K562 (cell line): ENCODE results near the gene XRCC3. TPM values are rescaled to one million over a fixed set of nuclear protein-coding genes. Genes with fewer than 3 reads are reported as not detected.

Source experiments
- CCAR2 ChIP-seq: fragments of 200-400 bp; formaldehyde crosslinking; IDR thresholded peaks from 2 replicates; pipeline ENCODE4 v1.6.1; 2017; ENCODE audit warnings: mild to moderate bottlenecking, low read depth, low read length
- FUS ChIP-seq: fragments of 200-400 bp; formaldehyde crosslinking; optimal IDR thresholded peaks from 2 replicates; pipeline ENCODE3; 2017; ENCODE audit warnings: low read depth, low read length
- HNRNPH1 ChIP-seq: fragments of 200-400 bp; formaldehyde crosslinking; optimal IDR thresholded peaks from 2 replicates; pipeline ENCODE3; 2017; ENCODE audit warnings: low read depth, mild to moderate bottlenecking, low read length, moderate library complexity
- KLF6 ChIP-seq: fragments of 250-450 bp; sonication (Bioruptor Pico); IDR thresholded peaks from 2 replicates; pipeline ENCODE4 v1.4.0; 2020; ENCODE audit warnings: mild to moderate bottlenecking, moderate library complexity, borderline replicate concordance
- MCM7 ChIP-seq, 2 experiments: fragments of 450-650 bp; IDR thresholded peaks; 2 replicates each; pipeline ENCODE4 v1.6.1; 2016 to 2018
- NCOA1 ChIP-seq: fragments of 450-650 bp; IDR thresholded peaks from 2 replicates; pipeline ENCODE4 v1.6.1; 2016; ENCODE audit warnings: low read depth
- NFIC ChIP-seq: fragments of 450-650 bp; IDR thresholded peaks from 2 replicates; pipeline ENCODE4 v1.6.1; 2017; ENCODE audit warnings: mild to moderate bottlenecking, inconsistent platforms
- POLR3A ChIP-seq: IDR thresholded peaks from 2 replicates; pipeline ENCODE4 v1.6.1; 2011; ENCODE audit warnings: borderline replicate concordance, mild to moderate bottlenecking, moderate library complexity; ENCODE audit not compliant: insufficient read length, insufficient read depth; ENCODE audit errors: extremely low read depth
- RBM17 ChIP-seq: fragments of 200-400 bp; formaldehyde crosslinking; IDR thresholded peaks from 2 replicates; pipeline ENCODE4 v1.6.1; 2017; ENCODE audit warnings: low read depth, mild to moderate bottlenecking, low read length, borderline replicate concordance
- TCF3 ChIP-seq: sonication (generic); formaldehyde crosslinking; IDR thresholded peaks from 2 replicates; pipeline ENCODE4 v1.4.0; 2020; ENCODE audit warnings: mild to moderate bottlenecking, missing genetic modification reagents
- TCF7 ChIP-seq: sonication (generic); IDR thresholded peaks from 2 replicates; pipeline ENCODE4 v1.6.1; 2016; ENCODE audit warnings: antibody characterized with exemption, borderline replicate concordance
- ZNF778 ChIP-seq: fragments of 450-650 bp; formaldehyde crosslinking; IDR thresholded peaks from 2 replicates; pipeline ENCODE4 v1.4.0; 2020; ENCODE audit warnings: mild to moderate bottlenecking, moderate library complexity
- polyA plus RNA-seq, 8 experiments: library from polyadenylated mRNA; depleted of rRNA in 4 of 8; stranded (reverse) in 5 of 8; unstranded in 3 of 8; fragments of >200 nt; fragmentation: Nextera tagmentation in 2 of 8; fragmentation: Illumina TruSeq in 1 of 8; extraction: Ambion mirVana in 2 of 8; extraction: Trizol in 1 of 8; gene quantifications; 2 replicates each; pipeline versions ENCODE4 v1.2.1 to v1.2.3, GENCODE V29; 2011 to 2014; ENCODE audit warnings: inconsistent platforms in 1 of 8, missing spikeins in 1 of 8
- total RNA-seq, 7 experiments: library from RNA; depleted of rRNA in 6 of 7; stranded (reverse); fragments of >200 nt in 6 of 7; fragmentation: Illumina TruSeq in 2 of 7; extraction: Trizol in 2 of 7; gene quantifications; 2 replicates each; pipeline versions ENCODE4 v1.2.1 to v1.2.3, GENCODE V29; 2011 to 2021; ENCODE audit warnings: low replicate concordance in 1 of 7
- TF ChIP-seq, protein P1 (sequence below): fragments of 150-350 bp; conservative IDR thresholded peaks from 2 replicates; pipeline ENCODE4 v1.6.1; 2014; ENCODE audit warnings: low read length
- TF ChIP-seq, protein P2 (sequence below): sonication (generic); formaldehyde crosslinking; IDR thresholded peaks from 2 replicates; pipeline ENCODE4 v1.8.1; 2023; ENCODE audit warnings: missing genetic modification reagents, mild to moderate bottlenecking, borderline replicate concordance
- TF ChIP-seq, protein P3 (sequence below): sonication (generic); formaldehyde crosslinking; IDR thresholded peaks from 2 replicates; pipeline ENCODE4 v1.9.0; 2022; ENCODE audit warnings: mild to moderate bottlenecking, missing genetic modification reagents
- TF ChIP-seq, protein P4 (sequence below), 2 experiments: fragments of 450-650 bp; conservative IDR thresholded peaks; 2 replicates each; pipeline ENCODE4 v1.6.1; 2017; ENCODE audit warnings: mild to moderate bottlenecking in 2 of 2, moderate library complexity in 2 of 2
- TF ChIP-seq, protein P5 (sequence below): sonication (generic); IDR thresholded peaks from 2 replicates; pipeline ENCODE4 v1.6.1; 2016

The XRCC3 gene
- total and polyA plus RNA-seq, 9 of the 15 experiments (the other 6 are each of a cell fraction or from before 2014, with no cell fraction given), result 0.34 to 59.3 (median 30.3) TPM

DNA sequence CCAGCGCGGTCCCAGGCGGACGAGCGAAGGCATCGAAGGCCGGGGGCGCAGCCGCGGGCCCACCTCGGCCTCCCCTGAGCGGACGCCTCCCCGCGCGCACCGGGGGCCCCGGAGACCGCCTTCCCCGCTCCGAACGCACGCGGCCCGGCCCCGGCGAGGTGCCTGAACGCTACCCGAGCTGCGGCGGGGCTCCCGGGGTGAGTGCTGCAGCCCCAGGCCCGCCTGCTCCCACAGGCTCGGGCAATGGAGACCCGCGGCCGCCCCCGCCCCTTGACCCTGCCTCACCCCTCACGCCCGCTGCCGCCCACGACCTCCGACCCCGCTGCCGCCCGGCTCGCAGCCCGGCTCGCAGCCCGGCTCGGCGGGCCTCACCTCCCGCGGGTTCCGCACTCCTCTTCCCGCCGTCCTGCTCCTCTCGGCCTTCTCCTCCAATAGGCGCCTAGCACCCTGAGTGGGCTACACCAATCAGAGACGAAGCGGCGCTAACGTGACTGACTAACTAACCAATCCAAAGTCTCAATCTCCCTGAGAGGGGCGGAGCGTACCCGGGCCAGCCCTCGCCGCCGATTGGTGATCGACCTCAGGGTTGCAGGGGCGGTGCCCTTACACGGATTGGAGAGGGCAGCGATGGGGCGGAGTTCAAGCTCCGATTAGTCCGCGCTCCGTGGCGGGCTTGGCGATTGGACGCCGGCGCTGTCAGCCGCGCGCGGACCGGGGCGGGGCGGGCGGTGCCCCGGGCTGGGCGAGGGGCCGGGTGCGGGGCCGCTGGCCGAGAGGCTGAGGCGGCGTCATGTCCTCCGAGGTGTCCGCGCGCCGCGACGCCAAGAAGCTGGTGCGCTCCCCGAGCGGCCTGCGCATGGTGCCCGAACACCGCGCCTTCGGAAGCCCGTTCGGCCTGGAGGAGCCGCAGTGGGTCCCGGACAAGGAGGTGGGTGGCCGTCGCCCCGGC, at the start of gene XRCC3, which contains the start of gene ZFYVE21 (continued):
- no peak for TF ChIP-seq FUS
- TF ChIP-seq, protein P1, sequence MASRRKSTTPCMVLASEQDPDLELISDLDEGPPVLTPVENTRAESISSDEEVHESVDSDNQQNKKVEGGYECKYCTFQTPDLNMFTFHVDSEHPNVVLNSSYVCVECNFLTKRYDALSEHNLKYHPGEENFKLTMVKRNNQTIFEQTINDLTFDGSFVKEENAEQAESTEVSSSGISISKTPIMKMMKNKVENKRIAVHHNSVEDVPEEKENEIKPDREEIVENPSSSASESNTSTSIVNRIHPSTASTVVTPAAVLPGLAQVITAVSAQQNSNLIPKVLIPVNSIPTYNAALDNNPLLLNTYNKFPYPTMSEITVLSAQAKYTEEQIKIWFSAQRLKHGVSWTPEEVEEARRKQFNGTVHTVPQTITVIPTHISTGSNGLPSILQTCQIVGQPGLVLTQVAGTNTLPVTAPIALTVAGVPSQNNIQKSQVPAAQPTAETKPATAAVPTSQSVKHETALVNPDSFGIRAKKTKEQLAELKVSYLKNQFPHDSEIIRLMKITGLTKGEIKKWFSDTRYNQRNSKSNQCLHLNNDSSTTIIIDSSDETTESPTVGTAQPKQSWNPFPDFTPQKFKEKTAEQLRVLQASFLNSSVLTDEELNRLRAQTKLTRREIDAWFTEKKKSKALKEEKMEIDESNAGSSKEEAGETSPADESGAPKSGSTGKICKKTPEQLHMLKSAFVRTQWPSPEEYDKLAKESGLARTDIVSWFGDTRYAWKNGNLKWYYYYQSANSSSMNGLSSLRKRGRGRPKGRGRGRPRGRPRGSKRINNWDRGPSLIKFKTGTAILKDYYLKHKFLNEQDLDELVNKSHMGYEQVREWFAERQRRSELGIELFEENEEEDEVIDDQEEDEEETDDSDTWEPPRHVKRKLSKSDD, result no peak
- no peak for TF ChIP-seq MCM7 (IDR thresholded peaks at IDR 0.05)
- TF ChIP-seq HNRNPH1, result no peak
- TF ChIP-seq, protein P2, sequence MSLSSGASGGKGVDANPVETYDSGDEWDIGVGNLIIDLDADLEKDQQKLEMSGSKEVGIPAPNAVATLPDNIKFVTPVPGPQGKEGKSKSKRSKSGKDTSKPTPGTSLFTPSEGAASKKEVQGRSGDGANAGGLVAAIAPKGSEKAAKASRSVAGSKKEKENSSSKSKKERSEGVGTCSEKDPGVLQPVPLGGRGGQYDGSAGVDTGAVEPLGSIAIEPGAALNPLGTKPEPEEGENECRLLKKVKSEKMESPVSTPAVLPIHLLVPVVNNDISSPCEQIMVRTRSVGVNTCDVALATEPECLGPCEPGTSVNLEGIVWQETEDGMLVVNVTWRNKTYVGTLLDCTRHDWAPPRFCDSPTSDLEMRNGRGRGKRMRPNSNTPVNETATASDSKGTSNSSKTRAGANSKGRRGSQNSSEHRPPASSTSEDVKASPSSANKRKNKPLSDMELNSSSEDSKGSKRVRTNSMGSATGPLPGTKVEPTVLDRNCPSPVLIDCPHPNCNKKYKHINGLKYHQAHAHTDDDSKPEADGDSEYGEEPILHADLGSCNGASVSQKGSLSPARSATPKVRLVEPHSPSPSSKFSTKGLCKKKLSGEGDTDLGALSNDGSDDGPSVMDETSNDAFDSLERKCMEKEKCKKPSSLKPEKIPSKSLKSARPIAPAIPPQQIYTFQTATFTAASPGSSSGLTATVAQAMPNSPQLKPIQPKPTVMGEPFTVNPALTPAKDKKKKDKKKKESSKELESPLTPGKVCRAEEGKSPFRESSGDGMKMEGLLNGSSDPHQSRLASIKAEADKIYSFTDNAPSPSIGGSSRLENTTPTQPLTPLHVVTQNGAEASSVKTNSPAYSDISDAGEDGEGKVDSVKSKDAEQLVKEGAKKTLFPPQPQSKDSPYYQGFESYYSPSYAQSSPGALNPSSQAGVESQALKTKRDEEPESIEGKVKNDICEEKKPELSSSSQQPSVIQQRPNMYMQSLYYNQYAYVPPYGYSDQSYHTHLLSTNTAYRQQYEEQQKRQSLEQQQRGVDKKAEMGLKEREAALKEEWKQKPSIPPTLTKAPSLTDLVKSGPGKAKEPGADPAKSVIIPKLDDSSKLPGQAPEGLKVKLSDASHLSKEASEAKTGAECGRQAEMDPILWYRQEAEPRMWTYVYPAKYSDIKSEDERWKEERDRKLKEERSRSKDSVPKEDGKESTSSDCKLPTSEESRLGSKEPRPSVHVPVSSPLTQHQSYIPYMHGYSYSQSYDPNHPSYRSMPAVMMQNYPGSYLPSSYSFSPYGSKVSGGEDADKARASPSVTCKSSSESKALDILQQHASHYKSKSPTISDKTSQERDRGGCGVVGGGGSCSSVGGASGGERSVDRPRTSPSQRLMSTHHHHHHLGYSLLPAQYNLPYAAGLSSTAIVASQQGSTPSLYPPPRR (CRISPR knock-in tag), result no peak; the same call in 1 of the 2 replicates
- TF ChIP-seq, protein P3, sequence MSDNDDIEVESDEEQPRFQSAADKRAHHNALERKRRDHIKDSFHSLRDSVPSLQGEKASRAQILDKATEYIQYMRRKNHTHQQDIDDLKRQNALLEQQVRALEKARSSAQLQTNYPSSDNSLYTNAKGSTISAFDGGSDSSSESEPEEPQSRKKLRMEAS, result peak; percentile 32
- no peak for TF ChIP-seq TCF7
- no peak for TF ChIP-seq NFIC
- no peak for TF ChIP-seq ZNF778 (CRISPR knock-in tag)
- no peak for TF ChIP-seq POLR3A
- no peak for TF ChIP-seq TCF3 (CRISPR knock-in tag)
- TF ChIP-seq, protein P4, sequence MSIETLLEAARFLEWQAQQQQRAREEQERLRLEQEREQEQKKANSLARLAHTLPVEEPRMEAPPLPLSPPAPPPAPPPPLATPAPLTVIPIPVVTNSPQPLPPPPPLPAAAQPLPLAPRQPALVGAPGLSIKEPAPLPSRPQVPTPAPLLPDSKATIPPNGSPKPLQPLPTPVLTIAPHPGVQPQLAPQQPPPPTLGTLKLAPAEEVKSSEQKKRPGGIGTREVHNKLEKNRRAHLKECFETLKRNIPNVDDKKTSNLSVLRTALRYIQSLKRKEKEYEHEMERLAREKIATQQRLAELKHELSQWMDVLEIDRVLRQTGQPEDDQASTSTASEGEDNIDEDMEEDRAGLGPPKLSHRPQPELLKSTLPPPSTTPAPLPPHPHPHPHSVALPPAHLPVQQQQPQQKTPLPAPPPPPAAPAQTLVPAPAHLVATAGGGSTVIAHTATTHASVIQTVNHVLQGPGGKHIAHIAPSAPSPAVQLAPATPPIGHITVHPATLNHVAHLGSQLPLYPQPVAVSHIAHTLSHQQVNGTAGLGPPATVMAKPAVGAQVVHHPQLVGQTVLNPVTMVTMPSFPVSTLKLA (conservative IDR thresholded peaks at IDR 0.05), result no peak
- TF ChIP-seq NCOA1, result no peak
- no peak for TF ChIP-seq KLF6 (CRISPR knock-in tag)
- no peak for TF ChIP-seq CCAR2
- no peak for TF ChIP-seq RBM17
- TF ChIP-seq, protein P5, sequence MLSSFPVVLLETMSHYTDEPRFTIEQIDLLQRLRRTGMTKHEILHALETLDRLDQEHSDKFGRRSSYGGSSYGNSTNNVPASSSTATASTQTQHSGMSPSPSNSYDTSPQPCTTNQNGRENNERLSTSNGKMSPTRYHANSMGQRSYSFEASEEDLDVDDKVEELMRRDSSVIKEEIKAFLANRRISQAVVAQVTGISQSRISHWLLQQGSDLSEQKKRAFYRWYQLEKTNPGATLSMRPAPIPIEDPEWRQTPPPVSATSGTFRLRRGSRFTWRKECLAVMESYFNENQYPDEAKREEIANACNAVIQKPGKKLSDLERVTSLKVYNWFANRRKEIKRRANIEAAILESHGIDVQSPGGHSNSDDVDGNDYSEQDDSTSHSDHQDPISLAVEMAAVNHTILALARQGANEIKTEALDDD, result no peak
